Measurements from ENCODE around the gene TLE4. TPM values are rescaled to one million over a fixed set of nuclear protein-coding genes. Genes with fewer than 3 reads are reported as not detected.

TLE4 gene
- polyA plus RNA-seq, 3 donors, result 21.0 to 107 (median 21.7) TPM

GRCh38 chr9:79665369-79665768 lies 93.6 kb downstream of the TLE4 start:
- peaks cover 6 to 35% of the 10 kb centered on the region in 2 donors for H3K36me3 ChIP-seq (replicated peaks in 1 of 2; ENCODE audit: control insufficient read depth in 1 of 2, insufficient read depth in 2 of 2, low read length in 2 of 2)
- peak overlapping the region in 1 of 2 donors; percentile 53 for H3K27ac ChIP-seq (ENCODE audit: low read depth in 1 of 2, low read length in 2 of 2)
- H3K4me3 ChIP-seq (replicated peaks in 1 of 3; ENCODE audit: low read depth in 2 of 3, low read length in 3 of 3), result no peak overlapping the region
- DNase-seq, result no peak
- peaks cover 40% of the 10 kb centered on the region for H3K4me1 Mint-ChIP-seq
- no peak overlapping the region for H2AFZ ChIP-seq (ENCODE audit: insufficient read depth, low read depth, low read length, poor library complexity, severe bottlenecking)
- H3K36me3 Mint-ChIP-seq, result peaks cover 44 to 58% of the 10 kb centered on the region in 2 donors
- no peak overlapping the region for H3K4me2 ChIP-seq (replicated peaks; ENCODE audit: extremely low read depth, low read length, poor library complexity, severe bottlenecking)
- TF ChIP-seq CTCF (IDR thresholded peaks at IDR 0.05), result no peak
- 89% methylated on average over 6 of the region's 8 CpGs for WGBS (ENCODE audit: insufficient coverage)
- H4K20me1 ChIP-seq (ENCODE audit: insufficient read depth, low read length), result peaks cover 93% of the 10 kb centered on the region
- peaks cover 79% of the 10 kb centered on the region for H3K79me2 ChIP-seq (ENCODE audit: insufficient read depth, low read length)
- H3K27me3 Mint-ChIP-seq (ENCODE audit: low read depth in 3 of 3), result no peaks in the 10 kb centered on the region
- H3K9me3 ChIP-seq (replicated peaks in 1 of 2; ENCODE audit: control insufficient read depth in 1 of 2, insufficient read depth in 1 of 2, low read length in 2 of 2), result no peaks in the 10 kb centered on the region
- no peak overlapping the region for H3K4me3 Mint-ChIP-seq
- peaks cover 8 to 12% of the 10 kb centered on the region in 2 donors for H3K4me1 ChIP-seq (ENCODE audit: control insufficient read depth in 1 of 2, insufficient read depth in 2 of 2, low read length in 2 of 2)
- intact Hi-C loops (cut with micrococcal nuclease), result no loop called here
- H3K27me3 ChIP-seq (ENCODE audit: control insufficient read depth in 2 of 2, insufficient read depth in 2 of 2, low read length in 2 of 2), result no peaks in the 10 kb centered on the region
- peak overlapping the region in 4 of 7 donors; percentile 10 to 71 (median 61) for H3K27ac Mint-ChIP-seq
- no peak overlapping the region for H3K9ac ChIP-seq (ENCODE audit: insufficient read depth, low read length, poor library complexity, severe bottlenecking)
- no peaks in the 10 kb centered on the region for H3K9me3 Mint-ChIP-seq

- Histone ChIP-seq H3K27me3 (ENCODE audit: control insufficient read depth in 2 of 2, insufficient read depth in 2 of 2, low read length in 2 of 2) (no peaks in the 10 kb centered on the region), H3K9me3 (replicated peaks in 1 of 2; ENCODE audit: control insufficient read depth in 1 of 2, insufficient read depth in 1 of 2, low read length in 2 of 2) (no peaks in the 10 kb centered on the region), H3K79me2 (ENCODE audit: insufficient read depth, low read length) (peaks cover 81% of the 10 kb centered on the region), H3K4me2 (replicated peaks; ENCODE audit: extremely low read depth, low read length, poor library complexity, severe bottlenecking) (no peak overlapping the region), H3K27ac (ENCODE audit: low read depth in 1 of 2, low read length in 2 of 2) (peak overlapping the region in 1 of 2 donors; percentile 66), H3K4me1 (ENCODE audit: control insufficient read depth in 1 of 2, insufficient read depth in 2 of 2, low read length in 2 of 2) (peaks cover 8 to 12% of the 10 kb centered on the region in 2 donors), H3K9ac (ENCODE audit: insufficient read depth, low read length, poor library complexity, severe bottlenecking) (no peak overlapping the region), H3K4me3 (replicated peaks in 1 of 3; ENCODE audit: low read depth in 2 of 3, low read length in 3 of 3) (no peak overlapping the region), H3K36me3 (replicated peaks in 1 of 2; ENCODE audit: control insufficient read depth in 1 of 2, insufficient read depth in 2 of 2, low read length in 2 of 2) (peaks cover 9 to 36% of the 10 kb centered on the region in 2 donors), H2AFZ (ENCODE audit: insufficient read depth, low read depth, low read length, poor library complexity, severe bottlenecking) (no peak overlapping the region), H4K20me1 (ENCODE audit: insufficient read depth, low read length) (peaks cover 93% of the 10 kb centered on the region)
- peaks cover 44% of the 10 kb centered on the region for H3K4me1 Mint-ChIP-seq
- no peaks in the 10 kb centered on the region for H3K27me3 Mint-ChIP-seq (ENCODE audit: low read depth in 3 of 3)
- H3K36me3 Mint-ChIP-seq, result peaks cover 45 to 60% of the 10 kb centered on the region in 2 donors
- no peaks in the 10 kb centered on the region for H3K9me3 Mint-ChIP-seq
- H3K27ac Mint-ChIP-seq, result peak overlapping the region in 6 of 7 donors; percentile 33 to 79 (median 55)
- H3K4me3 Mint-ChIP-seq, result no peak overlapping the region
- intact Hi-C loops (cut with micrococcal nuclease), result no loop called here
- peak in 1 of 3 donors; percentile 22 for DNase-seq
- TF ChIP-seq CTCF (IDR thresholded peaks at IDR 0.05), result no peak
- 100% methylated on average over 1 of the region's 2 CpGs for WGBS (ENCODE audit: insufficient coverage)
Measured at GRCh38 chr9:79665931-79666330, 94.2 kb downstream of the TLE4 start.

All from CD14-positive monocyte (primary cell).